Measurements from ENCODE around the gene PRAMEF5.
"Not testable (repeated sequence)": the region's sequence is repeated elsewhere in the genome, so short reads cannot be mapped to it uniquely, and the experiment has no call there.

PRAMEF5 gene

DNA sequence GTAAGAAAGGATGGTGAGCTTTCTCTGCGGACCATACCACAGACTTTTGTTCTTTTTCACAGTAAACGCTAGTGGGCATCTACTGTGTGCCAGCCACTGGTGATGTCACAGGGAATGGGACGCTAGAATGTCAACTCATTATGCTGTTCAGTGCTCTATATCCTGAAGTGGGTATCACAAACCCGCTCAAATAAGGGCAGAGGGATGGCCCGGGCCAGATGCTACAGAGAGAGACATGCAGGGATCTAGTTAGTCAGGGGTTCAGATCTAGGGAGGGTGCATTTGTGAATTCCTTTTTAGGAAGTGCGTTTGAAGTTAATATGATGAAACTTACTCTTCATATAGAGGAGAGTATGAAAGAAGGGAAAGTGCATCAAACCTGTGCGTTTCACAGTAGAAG, 6.9 kb upstream of the PRAMEF5 start:
- DNase-seq (ENCODE audit: extremely low spot score, insufficient read length, low read depth); FAIRE-seq: not testable (repeated sequence)

GRCh38 chr1:13265124-13265523, 11.1 kb downstream of the PRAMEF5 start:
- not testable (repeated sequence) for DNase-seq (ENCODE audit: extremely low spot score, insufficient read length, low read depth); FAIRE-seq

DNA sequence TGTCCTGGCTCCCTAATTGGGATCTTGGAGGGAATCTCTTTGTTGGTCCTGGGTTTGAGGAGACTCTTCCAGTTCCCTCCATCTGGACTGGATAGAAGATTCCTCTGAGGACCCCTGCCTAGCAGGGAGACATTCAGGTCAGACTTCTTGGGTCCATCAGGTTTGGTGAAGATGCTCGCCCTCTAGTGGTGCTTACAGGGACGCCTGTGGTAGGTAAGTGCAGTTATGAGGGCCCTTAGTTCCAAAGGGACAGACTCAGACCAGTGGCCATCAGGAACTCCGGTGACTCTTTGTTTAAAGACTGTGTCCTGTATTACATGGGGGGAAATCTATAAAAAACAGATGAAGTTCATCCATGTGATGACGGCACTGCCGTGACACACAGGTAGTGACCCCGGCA, 23.0 kb downstream of the PRAMEF5 start:
- peak; percentile 78 for FAIRE-seq
- DNase-seq (ENCODE audit: extremely low spot score, insufficient read length, low read depth) = not testable (repeated sequence)

GRCh38 chr1:13279617-13280016, 25.6 kb downstream of the PRAMEF5 start:
- DNase-seq (ENCODE audit: extremely low spot score, insufficient read length, low read depth) = not testable (repeated sequence)
- FAIRE-seq = peak; percentile 9

- FAIRE-seq = not testable (repeated sequence)
Observed at GRCh38 chr1:13285037-13285436, 31.0 kb downstream of the PRAMEF5 start, which contains the start of gene PRAMEF8. PRAMEF8 (minus strand) TSS chr1:13285137; CDS start chr1:13284091, 1,046 bp downstream.

GRCh38 chr1:13289030-13289429, 35.0 kb downstream of the PRAMEF5 start:
- DNase-seq (ENCODE audit: extremely low spot score, insufficient read length, low read depth); FAIRE-seq: not testable (repeated sequence)

More at GRCh38 chr1:13285037-13285436, 31.0 kb downstream of the PRAMEF5 start, which contains the start of gene PRAMEF8:
- DNase-seq (ENCODE audit: extremely low spot score, insufficient read length, low read depth) = not testable (repeated sequence)

DNA sequence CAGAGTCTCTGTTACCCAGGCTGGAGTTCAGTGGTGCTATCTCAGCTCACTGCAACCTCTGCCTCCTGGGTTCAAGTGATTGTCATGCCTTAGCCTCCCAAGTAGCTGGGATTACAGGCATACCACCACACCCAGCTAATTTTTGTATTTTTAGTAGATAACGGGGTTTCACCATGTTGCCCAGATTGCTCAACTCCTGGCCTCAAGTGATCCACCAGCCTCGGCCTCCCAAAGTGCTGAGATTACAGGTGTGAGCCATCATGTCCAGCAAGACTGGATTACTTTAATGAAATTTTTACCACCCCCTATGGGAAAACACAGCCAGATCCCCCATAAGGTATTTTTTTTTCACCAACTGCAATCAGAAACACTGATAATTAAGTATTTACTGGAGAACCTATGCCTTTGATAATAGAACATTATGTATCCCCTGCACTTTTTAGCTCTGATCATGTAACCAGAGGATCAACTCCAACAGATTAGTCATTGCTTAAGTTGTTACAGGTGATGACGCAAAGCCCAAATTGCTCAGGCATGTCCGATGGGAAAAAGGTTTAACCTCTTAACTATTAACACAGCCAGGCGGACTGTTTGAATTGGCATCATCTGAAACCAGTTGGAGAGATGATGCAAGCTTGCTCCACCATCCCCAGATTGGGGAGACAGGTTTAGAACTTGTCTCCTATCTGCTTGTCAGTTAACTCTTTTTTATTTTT, 43.4 kb downstream of the PRAMEF5 start:
- DNase-seq (ENCODE audit: extremely low spot score, insufficient read length, low read depth); FAIRE-seq: not testable (repeated sequence)

DNA sequence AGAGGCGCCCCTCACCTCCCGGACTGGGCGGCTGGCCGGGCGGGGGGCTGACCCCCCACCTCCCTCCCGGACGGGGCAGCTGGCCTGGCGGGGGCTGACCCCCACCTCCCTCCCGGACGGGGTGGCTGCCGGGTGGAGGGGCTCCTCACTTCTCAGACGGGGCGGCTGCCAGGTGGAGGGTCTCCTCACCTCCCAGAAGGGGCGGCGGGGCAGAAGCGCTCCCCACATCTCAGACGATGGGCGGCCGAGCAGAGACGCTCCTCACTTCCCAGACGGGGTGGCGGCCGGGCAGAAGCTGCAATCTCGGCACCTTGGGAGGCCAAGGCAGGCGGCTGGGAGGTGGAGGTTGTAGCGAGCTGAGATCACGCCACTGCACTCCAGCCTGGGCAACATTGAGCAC, 44.7 kb downstream of the PRAMEF5 start:
- not testable (repeated sequence) for FAIRE-seq; DNase-seq (ENCODE audit: extremely low spot score, insufficient read length, low read depth)

DNA sequence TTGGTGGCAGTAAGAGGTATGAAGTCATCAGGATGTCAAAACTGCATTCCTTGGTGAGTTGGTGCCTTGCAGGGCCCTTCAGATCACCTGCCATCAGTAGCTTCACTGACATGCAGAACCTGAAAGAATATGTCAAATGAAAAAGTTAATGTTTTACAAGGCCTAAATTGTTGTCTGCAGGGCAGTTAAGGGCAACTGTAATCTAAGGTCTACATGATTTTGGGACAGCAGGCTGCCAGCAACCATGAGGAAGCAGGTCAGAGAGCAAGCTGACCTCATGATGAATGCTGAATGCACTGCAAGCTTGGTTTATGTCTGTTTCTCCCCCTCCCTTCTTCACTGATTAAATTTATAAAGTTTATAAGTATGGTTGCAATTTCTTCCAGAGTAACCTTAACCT, 48.2 kb downstream of the PRAMEF5 start:
- not testable (repeated sequence) for FAIRE-seq; DNase-seq (ENCODE audit: extremely low spot score, insufficient read length, low read depth)

GRCh38 chr1:13303239-13303638, 49.2 kb downstream of the PRAMEF5 start, which contains the start of gene PRAMEF33:
PRAMEF33 (plus strand) TSS chr1:13303539; CDS start chr1:13305955, 2,416 bp downstream.
- not testable (repeated sequence) for FAIRE-seq; DNase-seq (ENCODE audit: extremely low spot score, insufficient read length, low read depth)

Data from GM18507 (cell line).